GM18519 (cell line): ENCODE measurements around the gene TOR1AIP2.
"Not testable (repeated sequence)": the region's sequence is repeated elsewhere in the genome, so short reads cannot be mapped to it uniquely, and the experiment has no call there.

Experiments
- ATAC-seq: cut with Tn5 transposase; IDR thresholded peaks from one replicate; pipeline ENCODE4 v1.9.1; 2021; ENCODE audit warnings: mild to moderate bottlenecking, moderate library complexity; ENCODE audit not compliant: unreplicated experiment, low FRiP score

TOR1AIP2 gene

DNA sequence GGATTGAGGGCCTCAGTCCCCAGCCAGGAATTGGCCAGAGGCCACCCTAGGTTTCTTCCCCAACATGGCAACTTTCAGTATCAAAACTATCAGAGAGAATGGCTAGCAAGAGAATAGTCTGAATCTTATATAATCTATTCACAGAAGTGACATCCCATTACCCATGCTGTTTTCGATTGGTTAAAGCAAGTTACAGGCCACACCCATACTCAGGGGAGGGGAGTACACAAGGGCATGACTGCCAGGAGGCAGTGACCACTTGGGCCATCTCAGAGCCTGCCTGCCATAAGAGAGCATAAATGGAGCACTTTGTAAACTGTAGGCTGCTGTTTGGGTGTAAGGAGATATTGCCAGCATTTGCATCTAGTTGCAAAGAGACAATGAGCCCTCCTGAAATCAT, 69.1 kb downstream of the TOR1AIP2 start:
- no peak for ATAC-seq

DNA sequence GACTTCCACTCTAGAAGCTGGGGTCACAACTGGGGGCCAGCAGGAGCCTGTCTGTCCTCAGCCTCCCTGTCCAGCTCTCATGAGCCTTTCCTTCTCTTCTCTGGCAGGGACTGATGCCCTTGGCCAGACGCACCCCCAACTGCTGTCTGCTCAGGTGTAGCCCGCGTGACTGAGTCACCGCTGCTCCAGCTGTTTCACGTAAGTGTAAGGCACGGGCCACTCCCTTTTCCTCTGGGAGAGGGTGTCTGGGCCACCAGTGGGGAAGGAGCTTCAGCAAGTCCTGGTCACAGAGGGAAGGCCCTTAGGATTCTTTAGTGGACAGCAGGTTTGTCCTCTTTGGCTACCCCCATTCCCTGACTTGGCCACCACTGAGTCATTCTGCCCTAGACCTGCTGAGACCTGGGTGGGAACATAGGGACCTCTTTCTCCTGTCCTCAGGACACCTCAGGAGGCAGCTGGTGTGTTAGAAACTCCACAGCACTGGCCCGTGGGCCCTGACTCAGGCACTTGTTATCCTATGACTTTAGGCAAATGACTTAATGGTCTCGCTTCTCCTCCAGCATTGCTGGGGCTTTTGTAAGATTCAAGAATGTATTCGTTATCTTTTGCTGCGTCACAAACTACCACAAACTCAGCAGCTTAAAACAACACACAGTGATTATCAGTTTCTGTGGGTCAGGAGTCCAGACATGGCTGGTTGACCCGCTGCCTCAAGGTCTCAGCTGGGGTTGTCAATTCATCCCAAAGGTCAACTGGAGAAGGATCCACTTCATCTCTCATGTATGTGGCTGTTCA, 69.7 kb downstream of the TOR1AIP2 start:
- no peak for ATAC-seq

DNA sequence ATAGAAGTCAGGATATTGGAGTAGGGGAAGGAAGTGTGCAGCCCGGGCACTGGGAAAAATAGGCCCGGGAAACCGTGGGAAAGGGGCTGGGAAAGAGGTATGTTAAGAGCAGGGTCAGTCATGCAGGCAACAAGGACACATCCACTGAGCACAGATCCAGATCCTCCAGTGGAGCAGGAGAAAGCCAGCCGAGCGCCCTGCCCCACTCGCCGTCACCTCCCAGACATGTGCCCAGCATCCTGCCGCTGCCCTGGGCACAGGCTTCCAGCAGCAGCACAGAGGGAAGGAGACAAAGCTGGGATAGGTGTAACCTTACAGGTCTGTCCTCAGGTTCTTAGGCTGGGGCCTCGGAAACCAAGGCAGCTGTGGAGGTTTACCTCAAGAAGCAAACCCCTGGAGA, 70.3 kb downstream of the TOR1AIP2 start:
- ATAC-seq, result no peak

- no peak for ATAC-seq
Measured at GRCh38 chr1:179806333-179806732, 71.3 kb downstream of the TOR1AIP2 start.

- no peak for ATAC-seq
Measured at GRCh38 chr1:179805291-179806195, 72.1 kb downstream of the TOR1AIP2 start.

GRCh38 chr1:179804417-179804816, 73.2 kb downstream of the TOR1AIP2 start:
- not testable (repeated sequence) for ATAC-seq

- no peak for ATAC-seq
Measured at GRCh38 chr1:179803918-179804317, 73.7 kb downstream of the TOR1AIP2 start.

- ATAC-seq, result no peak
Measured at GRCh38 chr1:179803104-179803503, 74.5 kb downstream of the TOR1AIP2 start.

GRCh38 chr1:179800481-179800880, 77.1 kb downstream of the TOR1AIP2 start:
- no peak for ATAC-seq

- no peak for ATAC-seq
Measured at GRCh38 chr1:179798864-179799516, 78.6 kb downstream of the TOR1AIP2 start.

GRCh38 chr1:179798213-179798863, 79.3 kb downstream of the TOR1AIP2 start:
- no peak for ATAC-seq

GRCh38 chr1:179794669-179795068, 82.9 kb downstream of the TOR1AIP2 start:
- ATAC-seq, result no peak

DNA sequence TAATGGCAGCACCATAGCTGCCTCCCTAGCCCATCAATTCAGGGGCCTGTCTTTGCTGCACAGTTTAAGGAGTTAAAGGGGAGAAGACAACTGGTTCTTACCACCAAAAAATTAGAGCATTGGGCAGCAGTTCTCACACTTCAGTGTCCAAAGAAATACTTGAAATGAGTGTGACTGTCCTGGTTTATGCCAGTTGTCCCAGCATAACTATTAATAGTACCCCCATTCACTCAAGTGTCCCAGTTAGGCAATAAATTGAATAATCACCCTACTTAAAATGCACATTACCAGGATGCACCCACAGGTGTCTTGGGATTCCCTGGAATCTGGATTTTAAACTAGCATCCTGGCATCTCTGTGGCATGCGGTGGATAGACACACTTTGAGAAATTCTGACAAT, 83.5 kb downstream of the TOR1AIP2 start:
- ATAC-seq, result no peak

GRCh38 chr1:179793281-179793680, 84.3 kb downstream of the TOR1AIP2 start:
- ATAC-seq, result no peak
